DND-41 (cell line): Measurements from ENCODE around the gene FOXP1.

Source experiments
- EZH2 ChIP-seq: IDR thresholded peaks from 3 replicates; pipeline ENCODE4 v1.6.1; 2012; ENCODE audit warnings: borderline replicate concordance, low read depth, mild to moderate bottlenecking, moderate library complexity, low read length, inconsistent platforms; ENCODE audit not compliant: severe bottlenecking
- TF ChIP-seq, protein P1 (sequence below): IDR thresholded peaks from 2 replicates; pipeline ENCODE4 v1.5.1; 2012; ENCODE audit warnings: borderline replicate concordance, low read length, moderate library complexity, mild to moderate bottlenecking; ENCODE audit not compliant: poor library complexity, severe bottlenecking; ENCODE audit errors: extremely low read depth

DNA sequence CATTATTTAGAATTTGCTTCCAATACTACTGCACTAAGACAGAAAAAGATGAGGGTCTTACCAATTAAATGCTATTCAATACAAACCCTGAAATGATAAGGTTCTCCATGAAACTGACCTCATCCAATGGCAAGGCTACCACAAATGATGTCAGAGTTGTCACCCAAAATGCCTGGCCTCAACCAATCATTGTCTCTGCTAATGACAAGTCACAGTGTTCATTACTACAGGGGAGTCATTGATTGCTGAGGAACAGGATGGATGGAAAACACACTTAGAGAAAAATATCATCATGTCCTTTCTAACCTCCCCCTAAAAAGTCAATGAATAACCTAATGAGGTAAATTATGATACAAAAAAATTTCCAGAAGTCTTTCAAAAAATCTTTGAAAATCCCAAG, 91.0 kb downstream of the FOXP1 start:
- TF ChIP-seq, protein P1, sequence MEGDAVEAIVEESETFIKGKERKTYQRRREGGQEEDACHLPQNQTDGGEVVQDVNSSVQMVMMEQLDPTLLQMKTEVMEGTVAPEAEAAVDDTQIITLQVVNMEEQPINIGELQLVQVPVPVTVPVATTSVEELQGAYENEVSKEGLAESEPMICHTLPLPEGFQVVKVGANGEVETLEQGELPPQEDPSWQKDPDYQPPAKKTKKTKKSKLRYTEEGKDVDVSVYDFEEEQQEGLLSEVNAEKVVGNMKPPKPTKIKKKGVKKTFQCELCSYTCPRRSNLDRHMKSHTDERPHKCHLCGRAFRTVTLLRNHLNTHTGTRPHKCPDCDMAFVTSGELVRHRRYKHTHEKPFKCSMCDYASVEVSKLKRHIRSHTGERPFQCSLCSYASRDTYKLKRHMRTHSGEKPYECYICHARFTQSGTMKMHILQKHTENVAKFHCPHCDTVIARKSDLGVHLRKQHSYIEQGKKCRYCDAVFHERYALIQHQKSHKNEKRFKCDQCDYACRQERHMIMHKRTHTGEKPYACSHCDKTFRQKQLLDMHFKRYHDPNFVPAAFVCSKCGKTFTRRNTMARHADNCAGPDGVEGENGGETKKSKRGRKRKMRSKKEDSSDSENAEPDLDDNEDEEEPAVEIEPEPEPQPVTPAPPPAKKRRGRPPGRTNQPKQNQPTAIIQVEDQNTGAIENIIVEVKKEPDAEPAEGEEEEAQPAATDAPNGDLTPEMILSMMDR, result no peak
- no peak for TF ChIP-seq EZH2
